COR-L47 (cell line): ENCODE measurements around the gene IGSF8.
A peak's percentile ranks its signal among the peaks of the same experiment; 100 is the strongest.
"Not testable (repeated sequence)": the region's sequence is repeated elsewhere in the genome, so short reads cannot be mapped to it uniquely, and the experiment has no call there.

Experiments
- DNase-seq: peaks from one replicate; lab custom pipeline; 2025; lab: John Stamatoyannopoulos, UW

Gene IGSF8

DNA sequence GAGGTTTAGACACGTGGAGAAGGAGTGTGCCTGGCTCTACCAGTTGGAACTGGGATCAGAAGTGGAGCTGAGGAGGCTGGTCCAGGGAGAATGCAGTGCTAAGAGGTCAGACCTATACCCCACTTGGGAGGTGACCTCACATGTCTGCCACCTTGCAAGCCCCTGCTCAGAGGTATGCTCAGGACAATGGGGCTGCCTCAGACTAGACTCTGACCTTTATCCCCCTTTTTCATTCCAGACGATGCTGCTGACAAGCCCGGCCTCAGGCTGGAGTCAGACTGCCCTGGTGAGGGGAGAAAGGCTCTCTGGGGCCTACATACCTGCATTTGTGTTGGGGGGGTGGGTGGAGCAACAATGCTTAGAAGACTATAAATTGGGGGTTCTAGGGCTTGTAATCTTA, 33.7 kb downstream of the IGSF8 start:
- DNase-seq: no peak

DNA sequence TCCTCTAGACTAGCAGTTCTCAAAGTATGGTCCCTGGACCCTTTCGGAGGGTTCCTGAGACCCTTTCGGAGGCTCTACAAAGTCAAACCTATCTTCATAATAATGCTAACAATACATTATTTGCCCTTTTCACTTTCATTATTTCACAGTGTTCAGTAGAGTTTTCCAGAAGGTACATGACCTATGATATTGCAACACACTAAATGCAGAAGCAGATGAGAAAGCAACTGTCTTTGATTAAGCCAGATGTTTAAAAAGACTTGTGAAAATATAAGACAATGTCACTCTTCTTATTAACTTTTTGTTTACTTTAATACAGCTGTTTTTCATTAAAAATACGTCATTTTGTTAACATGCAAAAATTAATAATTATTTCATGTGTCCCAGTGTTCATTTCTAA, 34.3 kb downstream of the IGSF8 start:
- no peak for DNase-seq

DNA sequence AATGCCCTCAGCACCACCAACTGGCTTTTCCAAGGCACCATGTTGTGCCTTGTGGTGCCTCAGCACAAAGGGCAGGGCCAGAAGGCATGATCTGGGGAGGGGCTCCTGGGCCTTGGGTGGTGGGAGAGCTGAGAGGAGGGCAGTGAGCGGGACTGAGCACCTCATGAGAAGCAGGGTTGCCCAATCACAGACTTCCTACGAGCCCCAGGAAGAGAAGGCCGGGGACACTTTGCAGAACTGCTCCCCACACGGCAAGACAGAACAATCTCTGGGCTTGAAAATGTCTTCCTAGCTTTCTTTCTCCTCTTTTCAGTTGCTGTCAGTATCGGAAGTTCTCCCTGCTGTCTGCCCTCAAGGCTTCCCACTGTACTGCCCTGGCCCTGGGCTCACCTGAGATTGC, 35.2 kb downstream of the IGSF8 start:
- DNase-seq: no peak

DNA sequence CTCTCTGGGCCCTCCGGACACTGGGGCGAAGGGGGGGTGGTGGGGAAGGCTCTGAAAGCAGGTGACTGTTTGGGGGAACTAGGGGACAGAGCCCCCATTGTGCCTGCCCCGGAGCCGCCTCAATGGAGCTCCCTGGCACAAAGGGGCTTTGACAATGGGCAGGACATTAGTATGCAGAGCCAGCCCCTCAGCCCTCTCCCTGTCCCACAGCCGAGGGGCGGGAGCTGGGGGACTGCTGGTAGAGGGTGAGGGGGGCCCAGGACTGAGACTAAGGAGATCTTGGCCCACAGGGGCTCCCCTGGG, 36.2 kb downstream of the IGSF8 start:
- no peak for DNase-seq

DNA sequence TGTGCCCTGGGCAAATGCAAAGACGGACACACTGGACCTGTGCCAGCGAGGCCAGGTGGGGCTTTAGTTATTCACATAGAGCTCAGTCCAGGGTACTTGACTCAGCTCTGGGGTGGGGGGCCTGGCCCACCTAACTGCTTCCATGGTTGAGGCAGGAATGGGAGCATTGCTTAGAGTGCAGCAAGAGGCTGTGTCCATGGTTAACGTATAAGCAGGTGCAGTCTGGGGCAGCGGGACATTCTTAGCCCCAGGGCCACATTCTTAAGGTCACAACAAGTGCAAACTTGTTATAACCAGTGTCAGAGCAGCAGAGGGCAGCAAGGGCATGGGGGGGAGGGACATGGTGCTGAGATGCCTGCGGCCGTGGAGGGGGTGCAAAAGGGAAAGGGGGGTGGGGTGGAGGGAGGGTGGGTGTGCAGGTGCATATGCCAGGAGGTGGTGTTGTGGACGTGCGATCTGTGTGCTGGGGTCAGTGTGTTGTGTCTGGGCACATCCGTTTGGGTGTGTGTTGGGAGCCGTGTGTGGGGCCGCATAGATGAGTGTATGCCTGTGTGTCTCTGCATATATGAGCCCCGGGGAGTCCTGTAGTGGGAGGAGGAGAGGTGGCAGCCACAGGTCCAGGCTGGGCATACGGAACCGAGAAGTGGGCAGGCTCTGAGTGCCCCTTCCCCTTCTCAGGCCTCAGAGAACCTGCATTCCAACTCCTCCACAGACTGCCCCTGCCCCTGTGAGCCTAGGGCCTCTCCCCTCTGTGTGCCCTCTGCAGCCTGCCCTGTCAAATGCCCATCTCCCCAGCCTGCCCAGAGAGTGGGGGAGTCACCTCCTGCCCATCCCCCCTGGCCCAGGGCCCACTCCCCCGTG, 36.8 kb downstream of the IGSF8 start:
- no peak for DNase-seq

DNA sequence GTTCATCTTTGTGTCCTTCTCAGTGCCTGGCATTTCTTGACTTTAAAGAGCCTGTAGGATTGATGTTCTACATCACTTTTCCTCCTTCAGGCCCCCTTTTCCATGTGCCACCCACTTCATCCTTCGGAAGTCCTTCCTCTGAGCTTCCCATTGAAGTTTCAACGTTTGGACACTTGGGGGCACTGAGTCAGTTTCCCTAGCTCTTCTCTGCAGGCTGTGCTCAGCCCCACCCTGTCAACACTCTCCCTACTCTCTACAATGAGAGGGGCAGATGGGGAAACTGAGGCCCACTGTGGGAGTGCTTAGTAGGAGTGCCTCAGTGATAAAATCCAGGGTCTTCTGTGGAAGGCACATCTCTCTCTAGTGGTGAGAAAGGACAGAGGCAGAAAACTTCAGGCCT, 40.3 kb downstream of the IGSF8 start:
- no peak for DNase-seq

DNA sequence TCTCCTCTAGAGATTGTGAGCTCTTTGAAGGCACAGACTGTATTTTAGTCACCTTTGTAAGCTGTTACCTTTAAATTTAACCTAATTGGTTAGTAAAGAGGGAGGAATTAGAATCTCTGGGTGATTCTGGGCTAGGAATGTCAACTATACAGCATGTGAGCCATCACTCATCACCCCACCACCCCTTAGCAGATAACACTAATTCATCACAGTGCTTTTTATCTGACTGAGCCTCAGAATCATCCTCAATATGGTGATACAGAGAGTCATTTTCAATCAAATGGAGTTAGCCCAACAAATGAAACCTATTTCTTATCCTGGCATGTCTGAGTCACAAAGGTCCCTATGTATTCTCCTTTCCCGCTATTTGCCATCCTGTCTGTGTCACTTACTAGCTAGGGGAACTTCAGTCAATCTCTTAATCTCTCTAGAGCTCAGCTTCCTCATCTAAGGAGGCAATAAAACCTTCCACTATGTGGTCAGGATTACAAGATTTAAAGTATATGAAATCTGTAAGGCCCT, 41.7 kb downstream of the IGSF8 start:
- no peak for DNase-seq

DNA sequence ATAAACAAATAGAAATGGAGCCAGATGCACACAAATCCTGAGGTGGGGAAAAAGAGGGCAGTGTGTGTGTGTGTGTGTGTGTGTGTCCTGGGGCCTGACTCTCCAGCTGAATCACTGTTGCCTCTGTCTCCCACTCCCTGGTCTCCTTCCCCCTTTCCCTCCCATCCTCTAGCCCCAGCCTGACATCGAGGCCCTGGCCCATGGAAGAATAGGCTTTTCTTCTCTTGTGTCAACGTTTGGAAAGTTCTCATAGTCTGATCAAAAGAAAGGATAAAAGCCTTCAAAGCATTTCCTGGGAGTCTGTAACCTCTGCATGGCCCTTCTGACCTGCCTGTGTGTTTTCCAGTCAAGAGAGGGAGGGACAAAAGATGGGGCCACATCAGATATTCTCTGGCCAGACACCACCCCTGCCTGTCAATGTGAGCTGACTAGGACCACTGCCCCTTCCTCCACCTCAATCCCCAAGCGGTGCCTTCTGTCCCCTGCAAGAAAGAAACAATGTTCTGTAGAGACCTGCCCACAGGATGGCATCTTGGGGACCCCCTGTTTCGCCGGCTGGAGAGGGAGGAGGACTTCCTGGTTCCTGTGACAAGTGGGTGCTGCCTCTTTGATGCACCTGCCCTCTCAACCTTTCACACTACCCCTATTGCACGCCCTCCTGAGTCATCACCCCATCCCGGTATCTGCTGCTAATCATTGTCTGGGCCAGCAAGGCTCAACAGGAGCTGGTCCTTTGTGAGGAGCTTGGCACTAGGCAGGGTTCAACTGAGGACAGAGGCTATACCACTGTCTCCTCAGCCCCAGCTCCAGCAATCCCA, 44.7 kb downstream of the IGSF8 start:
- no peak for DNase-seq

DNA sequence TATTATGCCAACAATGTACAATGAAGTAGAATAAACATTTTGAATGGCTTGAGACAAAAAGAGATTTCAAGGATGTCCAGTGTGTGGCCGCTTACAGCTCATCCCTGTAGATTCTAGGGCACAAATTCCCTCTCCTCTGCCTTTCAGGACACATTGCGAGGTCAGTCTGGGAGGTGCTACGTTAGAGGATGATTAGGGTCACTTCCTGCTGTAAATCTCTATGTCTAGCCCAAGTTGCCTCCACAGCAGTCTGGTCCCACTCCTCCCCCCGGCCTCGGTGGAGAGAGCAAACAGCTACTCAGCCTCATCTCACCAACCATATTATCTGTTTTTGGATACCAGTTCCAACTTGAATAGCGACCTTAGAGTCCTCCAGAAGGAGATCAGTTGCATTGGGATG, 45.5 kb downstream of the IGSF8 start:
- DNase-seq: no peak

DNA sequence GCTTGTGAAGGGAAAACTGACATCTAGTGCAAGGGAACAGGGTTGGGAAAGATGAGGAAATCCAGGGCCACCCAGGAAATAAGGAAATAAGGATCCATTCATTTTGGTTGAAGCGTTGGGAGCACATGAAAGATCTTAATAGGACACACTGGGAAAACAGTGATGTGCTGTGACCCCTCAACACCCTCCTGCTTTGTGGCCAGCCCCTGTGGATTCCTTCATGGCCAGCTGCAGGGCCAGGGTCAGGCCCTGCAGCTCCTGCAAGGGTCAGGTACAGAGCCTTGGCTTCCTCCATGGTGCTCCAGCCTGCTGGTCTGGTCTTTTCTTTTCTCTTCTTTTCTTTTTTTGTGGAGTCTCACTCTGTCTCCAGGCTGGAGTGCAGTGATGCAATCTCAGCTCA, 47.8 kb downstream of the IGSF8 start:
- no peak for DNase-seq

DNA sequence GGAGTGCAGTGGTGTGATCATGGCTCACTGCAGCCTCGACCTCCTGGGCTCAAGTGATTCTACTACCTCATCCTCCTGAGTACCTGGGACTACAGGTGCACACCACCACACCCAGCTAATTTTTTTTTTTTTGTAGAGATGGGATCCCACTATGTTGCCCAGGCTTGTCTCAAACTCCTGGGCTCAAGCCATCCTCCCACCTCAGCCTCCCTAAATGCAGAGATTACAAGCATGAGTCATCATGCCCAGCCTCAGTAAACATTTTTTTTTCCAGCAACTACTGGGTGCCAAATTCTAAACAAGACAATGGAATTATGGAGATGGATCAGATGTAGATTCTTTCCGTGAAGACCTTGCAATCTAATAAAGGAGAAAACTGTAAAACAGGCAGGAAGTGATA, 48.2 kb downstream of the IGSF8 start:
- DNase-seq: not testable (repeated sequence)

DNA sequence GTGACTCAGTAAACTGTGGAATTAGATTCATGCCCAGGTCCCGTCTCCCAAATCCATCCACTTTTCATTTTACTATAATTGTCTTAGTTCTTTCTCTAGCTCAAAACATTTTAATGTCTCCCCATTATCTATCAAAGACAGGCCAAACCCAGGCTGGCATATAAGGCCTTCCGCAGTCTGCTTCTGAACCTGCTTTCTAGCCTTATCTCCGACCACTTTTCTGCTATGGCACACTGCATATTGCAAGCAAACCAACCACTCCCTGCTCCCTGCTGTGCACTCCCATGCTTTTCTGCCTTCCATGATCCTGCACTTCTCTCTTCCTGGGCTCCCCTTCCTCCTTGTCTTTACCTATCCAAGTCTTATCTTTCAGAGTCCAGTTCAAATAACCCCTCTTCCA, 49.3 kb downstream of the IGSF8 start:
- no peak for DNase-seq

DNA sequence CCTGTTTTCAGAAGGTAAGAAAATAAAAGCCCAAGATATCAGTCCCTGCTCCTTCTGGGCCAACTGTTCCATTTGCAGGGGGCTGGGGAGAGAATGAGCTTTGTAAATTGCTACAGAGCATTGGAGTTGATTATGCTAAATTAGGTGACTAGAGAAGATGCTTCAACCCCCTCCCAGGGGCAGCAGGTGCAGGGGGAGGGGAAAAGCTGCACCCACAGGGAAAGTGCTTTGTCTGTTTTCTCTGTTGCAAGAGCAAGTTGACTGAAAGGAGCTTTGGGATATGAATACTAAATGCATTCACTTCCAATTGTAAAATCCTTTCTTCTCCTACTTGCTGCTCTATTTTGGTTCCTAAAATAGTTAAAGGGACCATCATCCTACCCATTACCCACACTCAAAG, 50.1 kb downstream of the IGSF8 start:
- no peak for DNase-seq

DNA sequence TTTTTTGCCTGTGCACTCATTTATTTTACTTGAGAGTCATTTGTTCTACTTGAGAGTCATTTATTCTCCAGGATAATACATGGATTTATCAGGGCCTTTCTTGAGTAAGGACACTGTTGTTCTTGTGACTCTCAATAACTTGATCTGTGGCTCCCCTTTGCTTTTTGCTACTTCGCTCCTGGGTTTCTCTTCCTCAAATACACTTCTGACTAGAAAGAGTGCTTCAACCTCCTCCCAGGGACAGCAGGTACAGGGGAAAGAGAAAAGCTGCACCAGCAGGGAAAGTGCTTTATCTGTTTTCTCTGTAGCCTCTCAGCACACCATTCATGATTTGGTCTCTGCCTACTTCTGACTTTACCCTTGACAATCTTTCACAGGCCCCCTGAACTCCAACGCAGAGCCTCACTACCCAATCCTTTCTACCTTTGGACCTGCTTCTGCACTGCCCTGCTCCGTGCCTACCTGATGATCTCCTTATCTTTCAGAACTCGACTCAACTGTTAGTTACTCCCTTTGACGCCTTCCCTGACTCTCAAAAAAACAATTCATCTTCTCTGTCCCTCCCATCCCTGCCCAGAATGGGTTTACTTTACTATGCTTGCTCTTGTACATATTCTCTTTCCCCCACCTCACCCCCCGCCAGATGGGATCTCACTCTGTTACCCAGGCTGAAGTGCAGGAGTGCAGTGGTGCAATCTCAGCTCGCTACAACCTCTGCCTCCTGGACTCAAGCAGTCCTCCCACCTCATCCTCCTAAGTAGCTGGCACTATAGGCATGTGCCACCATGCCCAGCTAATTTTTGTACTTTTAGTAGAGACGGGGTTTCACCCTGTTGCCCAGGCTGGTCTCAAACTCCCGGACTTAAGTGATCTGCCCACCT, 51.1 kb downstream of the IGSF8 start:
- no peak for DNase-seq

DNA sequence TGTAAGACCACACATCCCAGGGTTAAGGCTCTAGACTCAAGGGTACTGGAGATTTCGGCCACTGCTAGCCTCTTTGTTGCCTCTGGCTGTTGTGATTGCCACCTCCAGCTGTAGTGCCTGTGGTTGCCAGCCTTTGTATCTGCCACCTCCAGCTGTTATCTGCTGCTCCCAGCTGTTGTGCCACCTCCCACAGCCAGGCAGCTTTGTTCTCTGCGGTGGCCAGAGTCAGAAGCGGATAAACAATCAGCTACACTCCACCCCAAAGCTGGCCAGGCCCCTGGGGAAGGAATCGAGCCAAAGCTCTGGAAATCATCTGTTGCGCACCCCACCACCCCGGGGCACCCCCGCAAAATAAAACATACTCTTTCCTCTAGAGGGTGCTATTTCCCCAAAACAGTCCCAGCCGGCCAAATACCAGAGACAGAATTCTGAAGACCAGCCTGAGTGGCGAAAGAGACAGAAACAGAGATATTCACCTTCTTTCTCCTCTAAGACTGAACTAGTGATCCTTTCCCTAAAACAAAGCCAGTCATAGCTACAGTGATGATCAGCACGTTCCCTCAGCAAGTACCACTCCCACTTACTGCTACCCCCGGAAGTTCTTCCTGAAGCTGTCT, 51.8 kb downstream of the IGSF8 start:
- DNase-seq: peak; percentile 70

DNA sequence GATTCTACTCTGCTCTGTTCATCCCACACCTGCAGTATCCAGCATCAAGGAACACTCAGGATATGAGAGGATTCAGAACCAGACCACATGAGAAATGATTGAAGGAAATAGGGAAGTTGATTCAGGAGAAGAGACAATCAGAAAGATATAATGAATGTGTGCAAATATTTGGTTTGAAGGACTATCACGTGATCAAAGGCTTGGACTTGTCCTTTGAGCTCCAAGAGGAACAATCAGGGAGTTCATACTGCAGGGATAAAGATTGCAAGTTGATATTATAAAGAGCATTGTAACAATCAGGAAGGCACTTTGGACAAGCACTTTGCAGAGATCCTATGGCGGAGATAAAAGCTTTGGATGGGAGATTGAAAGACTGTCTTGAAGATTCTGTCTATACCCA, 52.8 kb downstream of the IGSF8 start:
- no peak for DNase-seq

DNA sequence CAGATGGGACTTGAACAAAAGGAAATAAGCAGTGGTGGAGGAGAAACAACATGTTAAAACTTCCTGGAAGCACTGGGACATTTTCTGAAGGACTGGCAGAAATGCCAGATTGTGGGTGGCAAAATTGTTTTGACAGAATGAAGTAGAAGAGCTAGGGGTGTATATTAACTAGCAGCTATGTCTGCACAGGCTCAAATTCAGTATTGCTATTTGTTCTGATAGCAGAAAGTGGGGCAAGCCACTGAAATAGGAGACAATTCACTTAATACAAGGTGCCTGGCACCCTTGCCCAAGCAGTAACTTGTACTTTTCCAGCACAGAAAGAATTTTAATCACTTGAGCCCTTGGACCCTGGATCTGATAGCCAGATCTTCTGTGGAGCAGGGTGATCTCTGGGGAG, 54.9 kb downstream of the IGSF8 start:
- no peak for DNase-seq
